SH-SY5Y (cell line): Measurements from ENCODE around the gene KRTCAP2.

Source experiments
- GATA2 ChIP-seq: IDR thresholded peaks from 2 replicates; pipeline ENCODE4 v1.6.1; 2011; ENCODE audit warnings: mild to moderate bottlenecking, low read depth, low read length
- GATA3 ChIP-seq: IDR thresholded peaks from 2 replicates; pipeline ENCODE4 v1.6.1; 2011; ENCODE audit warnings: low read depth, mild to moderate bottlenecking, low read length, moderate library complexity

DNA sequence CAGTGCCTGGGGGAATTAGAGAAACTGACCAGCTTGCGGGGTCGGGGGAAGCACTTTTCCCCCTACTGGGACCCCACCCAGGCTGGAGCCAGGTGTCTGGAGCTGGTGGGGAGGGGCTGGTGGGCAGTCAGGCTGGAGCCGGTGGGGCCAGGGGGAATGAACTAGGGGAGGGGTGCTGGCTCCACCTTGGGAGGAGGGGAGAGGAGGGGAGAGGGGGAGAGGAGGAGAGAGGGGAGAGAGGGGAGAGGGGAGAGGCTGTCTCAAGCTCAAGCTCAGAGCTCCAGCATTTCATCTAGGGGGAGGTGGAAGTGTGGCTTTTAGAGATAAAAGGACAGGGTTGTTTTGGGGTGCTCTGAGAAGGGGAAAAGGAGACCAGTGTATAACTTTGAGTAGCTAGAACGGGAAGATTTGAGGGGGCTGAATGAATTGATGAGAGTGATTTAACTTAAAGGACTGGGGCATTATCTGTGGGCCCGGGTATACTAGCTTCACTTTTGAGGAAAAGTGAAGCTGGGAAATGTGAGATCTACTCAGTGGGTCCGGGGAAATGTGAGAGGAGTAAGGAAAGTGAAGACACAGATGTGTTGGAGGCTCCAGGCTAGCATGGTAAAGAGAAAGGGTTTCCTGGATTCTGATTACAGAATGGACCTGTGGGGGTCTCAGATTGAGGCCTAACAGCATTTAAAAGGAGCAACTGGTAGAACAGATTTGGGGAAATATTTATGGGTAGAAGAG, 42.7 kb downstream of the KRTCAP2 start:
- TF ChIP-seq GATA2, result no peak
- TF ChIP-seq GATA3, result no peak
